Measurements from ENCODE around the gene MINDY3. TPM values are rescaled to one million over a fixed set of nuclear protein-coding genes. Genes with fewer than 3 reads are reported as not detected.

MINDY3 gene
- total RNA-seq, 1 experiment from 2014 or later, result 11.3 TPM

DNA sequence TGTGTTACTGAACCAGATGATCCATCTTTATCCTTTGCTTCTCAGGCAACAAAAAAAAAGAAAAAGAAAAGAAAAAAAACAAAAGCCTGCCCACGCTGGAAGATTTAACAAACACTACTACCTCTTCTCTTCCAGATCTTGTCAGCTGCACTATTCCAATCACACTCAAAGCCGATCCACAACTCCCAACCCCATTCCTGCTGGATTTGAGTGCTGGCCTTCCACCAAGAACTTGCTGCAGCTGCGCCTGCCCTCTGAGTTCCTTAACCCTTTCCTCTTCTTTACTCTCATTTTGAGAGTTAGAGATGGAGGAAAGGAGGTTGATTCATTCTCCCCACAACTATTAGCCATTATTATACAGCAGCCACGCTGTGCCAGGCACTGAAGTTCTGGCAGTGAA is 124.5 kb downstream of the MINDY3 start:
- ATAC-seq (no peak), DNase-seq (ENCODE audit: low spot score) (no peak)
- no peak for TF ChIP-seq GRHL2 (CRISPR knock-in tag; IDR thresholded peaks at IDR 0.05; ENCODE audit: insufficient replicate concordance, severe bottlenecking)
- no peak for TF ChIP-seq PREB (CRISPR knock-in tag; IDR thresholded peaks at IDR 0.05; ENCODE audit: borderline replicate concordance)
- no peak for TF ChIP-seq PRDM15 (CRISPR knock-in tag; IDR thresholded peaks at IDR 0.05)
- TF ChIP-seq, protein P1, sequence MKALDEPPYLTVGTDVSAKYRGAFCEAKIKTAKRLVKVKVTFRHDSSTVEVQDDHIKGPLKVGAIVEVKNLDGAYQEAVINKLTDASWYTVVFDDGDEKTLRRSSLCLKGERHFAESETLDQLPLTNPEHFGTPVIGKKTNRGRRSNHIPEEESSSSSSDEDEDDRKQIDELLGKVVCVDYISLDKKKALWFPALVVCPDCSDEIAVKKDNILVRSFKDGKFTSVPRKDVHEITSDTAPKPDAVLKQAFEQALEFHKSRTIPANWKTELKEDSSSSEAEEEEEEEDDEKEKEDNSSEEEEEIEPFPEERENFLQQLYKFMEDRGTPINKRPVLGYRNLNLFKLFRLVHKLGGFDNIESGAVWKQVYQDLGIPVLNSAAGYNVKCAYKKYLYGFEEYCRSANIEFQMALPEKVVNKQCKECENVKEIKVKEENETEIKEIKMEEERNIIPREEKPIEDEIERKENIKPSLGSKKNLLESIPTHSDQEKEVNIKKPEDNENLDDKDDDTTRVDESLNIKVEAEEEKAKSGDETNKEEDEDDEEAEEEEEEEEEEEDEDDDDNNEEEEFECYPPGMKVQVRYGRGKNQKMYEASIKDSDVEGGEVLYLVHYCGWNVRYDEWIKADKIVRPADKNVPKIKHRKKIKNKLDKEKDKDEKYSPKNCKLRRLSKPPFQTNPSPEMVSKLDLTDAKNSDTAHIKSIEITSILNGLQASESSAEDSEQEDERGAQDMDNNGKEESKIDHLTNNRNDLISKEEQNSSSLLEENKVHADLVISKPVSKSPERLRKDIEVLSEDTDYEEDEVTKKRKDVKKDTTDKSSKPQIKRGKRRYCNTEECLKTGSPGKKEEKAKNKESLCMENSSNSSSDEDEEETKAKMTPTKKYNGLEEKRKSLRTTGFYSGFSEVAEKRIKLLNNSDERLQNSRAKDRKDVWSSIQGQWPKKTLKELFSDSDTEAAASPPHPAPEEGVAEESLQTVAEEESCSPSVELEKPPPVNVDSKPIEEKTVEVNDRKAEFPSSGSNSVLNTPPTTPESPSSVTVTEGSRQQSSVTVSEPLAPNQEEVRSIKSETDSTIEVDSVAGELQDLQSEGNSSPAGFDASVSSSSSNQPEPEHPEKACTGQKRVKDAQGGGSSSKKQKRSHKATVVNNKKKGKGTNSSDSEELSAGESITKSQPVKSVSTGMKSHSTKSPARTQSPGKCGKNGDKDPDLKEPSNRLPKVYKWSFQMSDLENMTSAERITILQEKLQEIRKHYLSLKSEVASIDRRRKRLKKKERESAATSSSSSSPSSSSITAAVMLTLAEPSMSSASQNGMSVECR (CRISPR knock-in tag; IDR thresholded peaks at IDR 0.05; ENCODE audit: borderline replicate concordance), result no peak
- no peak for TF ChIP-seq ETV6 (CRISPR knock-in tag; IDR thresholded peaks at IDR 0.05)
- no peak for TF ChIP-seq MYBL2 (CRISPR knock-in tag; IDR thresholded peaks at IDR 0.05)
- TF ChIP-seq ATF6 (CRISPR knock-in tag; IDR thresholded peaks at IDR 0.05), result no peak
- no peak for TF ChIP-seq HMGXB4 (CRISPR knock-in tag; IDR thresholded peaks at IDR 0.05)
- no peaks in the 10 kb centered on the region for H3K4me1 Mint-ChIP-seq
- CTCF ChIA-PET, result interaction anchor here (2.1 kb wide), 1 partner anchor 16 kb away, joined by 9 read pairs; the partner anchor contains the start of gene ITGA8
- no peak overlapping the region for H3K27ac Mint-ChIP-seq
- POLR2A ChIA-PET, result no interaction called here
- peaks cover 9% of the 10 kb centered on the region; the same call in 1 of the 2 replicates for H3K36me3 Mint-ChIP-seq
- H3K9me3 Mint-ChIP-seq, result peaks cover 30% of the 10 kb centered on the region
- H3K4me3 Mint-ChIP-seq, result no peak overlapping the region
- no peaks in the 10 kb centered on the region; the same call in 1 of the 2 replicates for H3K27me3 Mint-ChIP-seq (ENCODE audit: low read depth)

GRCh38 chr10:15730341-15730740 is 130.0 kb downstream of the MINDY3 start:
- ATAC-seq (no peak), DNase-seq (ENCODE audit: low spot score) (no peak)
- Mint-ChIP-seq H3K4me1 (no peaks in the 10 kb centered on the region), H3K9me3 (peaks cover 36% of the 10 kb centered on the region), H3K4me3 (no peak overlapping the region), H3K27me3 (ENCODE audit: low read depth) (no peaks in the 10 kb centered on the region), H3K36me3 (peaks cover 9% of the 10 kb centered on the region; the same call in 1 of the 2 replicates), H3K27ac (no peak overlapping the region)
- CTCF ChIA-PET, result no interaction called here
- POLR2A ChIA-PET, result interaction anchor here (0.7 kb wide), 1 partner anchor 121 kb away, joined by 3 read pairs; no protein-coding TSS in a partner anchor
- TF ChIP-seq CTCF (IDR thresholded peaks at IDR 0.05), result no peak
- no peak for TF ChIP-seq SOX15 (CRISPR knock-in tag; IDR thresholded peaks at IDR 0.05)
- no peak for TF ChIP-seq MLX (CRISPR knock-in tag; IDR thresholded peaks at IDR 0.05)
- TF ChIP-seq, protein P2, sequence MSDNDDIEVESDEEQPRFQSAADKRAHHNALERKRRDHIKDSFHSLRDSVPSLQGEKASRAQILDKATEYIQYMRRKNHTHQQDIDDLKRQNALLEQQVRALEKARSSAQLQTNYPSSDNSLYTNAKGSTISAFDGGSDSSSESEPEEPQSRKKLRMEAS (CRISPR knock-in tag; IDR thresholded peaks at IDR 0.05), result no peak
- TF ChIP-seq ZNF232 (CRISPR knock-in tag; IDR thresholded peaks at IDR 0.05), result no peak
- TF ChIP-seq IRF2 (CRISPR knock-in tag; IDR thresholded peaks at IDR 0.05; ENCODE audit: borderline replicate concordance, low read depth), result no peak
- TF ChIP-seq ZNF281 (CRISPR knock-in tag; IDR thresholded peaks at IDR 0.05), result no peak

Data from WTC11 (cell line).